WTC11 (cell line): ENCODE data around the gene ABTB2. TPM values are rescaled to one million over a fixed set of nuclear protein-coding genes. Genes with fewer than 3 reads are reported as not detected.

Experiments used
- ATAC-seq: fragments of 200-7000 bp; cut with Tn5 transposase; 2 replicates; pipeline ENCODE4 v1.10.0; 2021; ENCODE audit warnings: mild to moderate bottlenecking, moderate library complexity
- CTCF ChIA-PET: fragments of 300-600 bp; sonication (Branson Sonifier 250); formaldehyde crosslinking; loops from one replicate; lab custom pipeline; 2021; ENCODE audit warnings: antibody characterized with exemption; lab: Charles Lee
- POLR2A ChIA-PET: fragments of 350-600 bp; sonication (Branson Sonifier 250); formaldehyde crosslinking; loops from one replicate; lab custom pipeline; 2021; ENCODE audit warnings: antibody characterized with exemption; lab: Charles Lee
- DNase-seq: peaks from one replicate; pipeline ENCODE4 v3.0.0; 2021; ENCODE audit warnings: low spot score
- H3K27ac Mint-ChIP-seq: 2 replicates; pipeline ENCODE4 v1.8.0; 2021; ENCODE audit warnings: mixed read lengths
- H3K27me3 Mint-ChIP-seq: 2 replicates; pipeline ENCODE4 v1.8.0; 2021; ENCODE audit warnings: low read depth, mild to moderate bottlenecking, moderate library complexity, mixed read lengths
- H3K36me3 Mint-ChIP-seq: 2 replicates; pipeline ENCODE4 v1.8.0; 2021; ENCODE audit warnings: mixed read lengths
- H3K4me1 Mint-ChIP-seq: 2 replicates; pipeline ENCODE4 v1.8.0; 2022; ENCODE audit warnings: mixed read lengths
- H3K4me3 Mint-ChIP-seq: 2 replicates; pipeline ENCODE4 v1.8.0; 2021; ENCODE audit warnings: mild to moderate bottlenecking, moderate library complexity, mixed read lengths
- H3K9me3 Mint-ChIP-seq: 2 replicates; pipeline ENCODE4 v1.8.0; 2021; ENCODE audit warnings: mixed read lengths
- CBFB ChIP-seq: sonication (generic); formaldehyde crosslinking; IDR thresholded peaks from 2 replicates; pipeline ENCODE4 v1.8.1; 2022; ENCODE audit warnings: mild to moderate bottlenecking, low read depth, missing genetic modification reagents
- ETV6 ChIP-seq: sonication (generic); formaldehyde crosslinking; IDR thresholded peaks from 2 replicates; pipeline ENCODE4 v1.8.1; 2022; ENCODE audit warnings: mild to moderate bottlenecking, missing genetic modification reagents
- FOXJ3 ChIP-seq: sonication (generic); formaldehyde crosslinking; IDR thresholded peaks from 2 replicates; pipeline ENCODE4 v1.9.0; 2021; ENCODE audit warnings: missing genetic modification reagents, mild to moderate bottlenecking, borderline replicate concordance
- IRF2 ChIP-seq: sonication (generic); formaldehyde crosslinking; IDR thresholded peaks from 2 replicates; pipeline ENCODE4 v1.8.0; 2022; ENCODE audit warnings: low read depth, missing genetic modification reagents, borderline replicate concordance
- JAZF1 ChIP-seq: fragments of 250-450 bp; sonication (Bioruptor Pico); IDR thresholded peaks from 2 replicates; pipeline ENCODE4 v1.9.0; 2021; ENCODE audit warnings: moderate library complexity, mild to moderate bottlenecking, inconsistent platforms
- NFYB ChIP-seq: sonication (generic); formaldehyde crosslinking; conservative IDR thresholded peaks from 2 replicates; pipeline ENCODE4 v1.8.0; 2022; ENCODE audit warnings: low read depth, missing genetic modification reagents
- NR1H2 ChIP-seq: sonication (generic); formaldehyde crosslinking; IDR thresholded peaks from 2 replicates; pipeline ENCODE4 v1.9.0; 2021; ENCODE audit warnings: mild to moderate bottlenecking, moderate library complexity, missing genetic modification reagents
- NR3C1 ChIP-seq: sonication (generic); formaldehyde crosslinking; conservative IDR thresholded peaks from 2 replicates; pipeline ENCODE4 v1.8.1; 2023; ENCODE audit warnings: low read depth, mild to moderate bottlenecking, missing genetic modification reagents
- PREB ChIP-seq: sonication (generic); formaldehyde crosslinking; IDR thresholded peaks from 2 replicates; pipeline ENCODE4 v1.8.1; 2022; ENCODE audit warnings: mild to moderate bottlenecking, missing genetic modification reagents, moderate library complexity, borderline replicate concordance
- TEAD1 ChIP-seq: sonication (generic); formaldehyde crosslinking; IDR thresholded peaks from 2 replicates; pipeline ENCODE4 v1.8.0; 2022; ENCODE audit warnings: mild to moderate bottlenecking, missing genetic modification reagents
- ZNF396 ChIP-seq: fragments of 250-450 bp; sonication (Bioruptor Pico); IDR thresholded peaks from 2 replicates; pipeline ENCODE4 v1.8.0; 2021; ENCODE audit warnings: mild to moderate bottlenecking, moderate library complexity, borderline replicate concordance
- ZNF423 ChIP-seq: fragments of 250-450 bp; sonication (Bioruptor Pico); IDR thresholded peaks from 2 replicates; pipeline ENCODE4 v2.1.2; 2022; ENCODE audit warnings: mild to moderate bottlenecking, moderate library complexity
- total RNA-seq: library from RNA; stranded (reverse); gene quantifications from 3 replicates; pipeline ENCODE4 v1.2.3, GENCODE V29; 2021
- TF ChIP-seq, protein P1 (sequence below): fragments of 200-600 bp; IDR thresholded peaks from 2 replicates; pipeline ENCODE4 v1.8.0; 2022; ENCODE audit warnings: antibody characterized with exemption
- TF ChIP-seq, protein P2 (sequence below): sonication (generic); formaldehyde crosslinking; IDR thresholded peaks from 2 replicates; pipeline ENCODE4 v1.8.1; 2022; ENCODE audit warnings: low read depth, missing genetic modification reagents, borderline replicate concordance
- TF ChIP-seq, protein P3 (sequence below): sonication (generic); formaldehyde crosslinking; IDR thresholded peaks from 2 replicates; pipeline ENCODE4 v1.8.0; 2022; ENCODE audit warnings: missing genetic modification reagents
- TF ChIP-seq, protein P4 (sequence below): fragments of 250-450 bp; sonication (Bioruptor Pico); IDR thresholded peaks from 2 replicates; pipeline ENCODE4 v1.9.0; 2021; ENCODE audit warnings: mild to moderate bottlenecking
- TF ChIP-seq, protein P5 (sequence below): sonication (generic); formaldehyde crosslinking; conservative IDR thresholded peaks from 2 replicates; pipeline ENCODE4 v1.8.1; 2022; ENCODE audit warnings: mild to moderate bottlenecking, missing genetic modification reagents
- TF ChIP-seq, protein P6 (sequence below): sonication (generic); formaldehyde crosslinking; conservative IDR thresholded peaks from 2 replicates; pipeline ENCODE4 v1.8.1; 2023; ENCODE audit warnings: mild to moderate bottlenecking, low read depth, missing genetic modification reagents, moderate library complexity

ABTB2 gene
- total RNA-seq, 1 experiment from 2014 or later: 12.8 TPM

DNA sequence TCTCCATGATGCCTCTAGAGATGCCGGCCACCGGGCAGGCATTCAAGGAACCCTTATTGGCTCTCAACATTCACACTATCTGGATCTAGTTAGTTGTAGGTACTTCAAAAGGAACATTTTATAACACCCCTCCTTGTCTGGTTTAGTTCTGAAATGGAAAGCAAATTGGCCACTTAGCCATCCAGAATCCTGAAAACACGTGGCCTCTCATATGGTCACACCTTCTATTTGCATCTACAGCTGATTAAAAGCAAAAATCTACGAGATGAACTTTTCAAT is 29.2 kb downstream of the ABTB2 start:
- ATAC-seq (no peak), DNase-seq (no peak)
- Mint-ChIP-seq H3K9me3 (no peaks in the 10 kb centered on the region), H3K27me3 (no peaks in the 10 kb centered on the region), H3K27ac (no peak overlapping the region), H3K4me1 (peaks cover 28% of the 10 kb centered on the region), H3K4me3 (no peak overlapping the region), H3K36me3 (no peaks in the 10 kb centered on the region)
- TF ChIP-seq TEAD1: no peak
- ChIA-PET CTCF (interaction anchor here (1.3 kb wide), 1 partner anchor 28 kb away, joined by 4 read pairs; no protein-coding TSS in a partner anchor), POLR2A (interaction anchor here (1.1 kb wide), 1 partner anchor 28 kb away, joined by 3 read pairs; no protein-coding TSS in a partner anchor)

DNA sequence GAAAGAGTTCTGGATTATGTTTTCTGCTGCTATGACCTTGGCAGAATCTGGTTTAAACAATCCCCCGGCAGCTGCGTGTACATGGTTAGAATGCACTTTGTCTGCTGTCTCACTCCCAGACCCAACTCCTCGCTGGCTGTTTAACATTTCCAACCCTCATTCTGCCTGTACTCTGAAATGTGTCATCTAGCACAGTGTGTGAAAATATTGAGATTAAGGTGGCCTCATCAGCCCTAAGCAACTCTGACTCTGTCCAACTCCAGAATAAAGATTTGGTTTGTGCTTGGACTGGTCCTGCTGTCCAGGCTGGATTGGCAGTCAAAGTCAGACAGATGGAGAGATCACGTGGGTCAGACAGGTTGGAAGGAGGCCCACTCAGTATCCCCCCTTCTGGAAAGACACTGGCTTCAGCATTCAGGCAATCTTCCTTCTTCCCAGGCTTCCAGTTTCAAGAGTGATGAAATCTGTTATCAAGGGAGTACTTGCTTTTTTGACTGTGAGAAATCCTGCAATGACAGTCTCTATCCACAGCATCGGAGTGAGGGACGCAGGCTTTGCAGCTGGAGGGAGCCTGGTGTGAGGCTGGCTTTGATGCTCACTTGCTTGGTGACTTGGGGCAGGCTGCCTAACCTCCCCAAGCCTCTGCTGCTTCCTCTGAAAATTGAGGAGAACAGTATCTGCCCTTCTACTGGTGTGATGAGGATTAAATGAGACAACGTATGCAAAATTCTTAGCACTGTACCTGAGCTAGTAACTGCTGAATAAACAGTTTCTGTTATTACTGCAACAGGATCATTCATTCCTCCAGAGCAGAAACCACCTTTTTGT is 29.8 kb downstream of the ABTB2 start:
- CTCF ChIA-PET: interaction anchor here (1.3 kb wide), 1 partner anchor 28 kb away, joined by 4 read pairs; no protein-coding TSS in a partner anchor
- POLR2A ChIA-PET: interaction anchor here (1.1 kb wide), 1 partner anchor 27 kb away, joined by 3 read pairs; no protein-coding TSS in a partner anchor
- Mint-ChIP-seq H3K9me3 (no peaks in the 10 kb centered on the region), H3K27me3 (no peaks in the 10 kb centered on the region), H3K4me1 (peaks cover 25% of the 10 kb centered on the region), H3K36me3 (no peaks in the 10 kb centered on the region), H3K27ac (no peak overlapping the region), H3K4me3 (no peak overlapping the region)
- ATAC-seq (no peak), DNase-seq (no peak)
- no peak for TF ChIP-seq CBFB
- TF ChIP-seq, protein P1, sequence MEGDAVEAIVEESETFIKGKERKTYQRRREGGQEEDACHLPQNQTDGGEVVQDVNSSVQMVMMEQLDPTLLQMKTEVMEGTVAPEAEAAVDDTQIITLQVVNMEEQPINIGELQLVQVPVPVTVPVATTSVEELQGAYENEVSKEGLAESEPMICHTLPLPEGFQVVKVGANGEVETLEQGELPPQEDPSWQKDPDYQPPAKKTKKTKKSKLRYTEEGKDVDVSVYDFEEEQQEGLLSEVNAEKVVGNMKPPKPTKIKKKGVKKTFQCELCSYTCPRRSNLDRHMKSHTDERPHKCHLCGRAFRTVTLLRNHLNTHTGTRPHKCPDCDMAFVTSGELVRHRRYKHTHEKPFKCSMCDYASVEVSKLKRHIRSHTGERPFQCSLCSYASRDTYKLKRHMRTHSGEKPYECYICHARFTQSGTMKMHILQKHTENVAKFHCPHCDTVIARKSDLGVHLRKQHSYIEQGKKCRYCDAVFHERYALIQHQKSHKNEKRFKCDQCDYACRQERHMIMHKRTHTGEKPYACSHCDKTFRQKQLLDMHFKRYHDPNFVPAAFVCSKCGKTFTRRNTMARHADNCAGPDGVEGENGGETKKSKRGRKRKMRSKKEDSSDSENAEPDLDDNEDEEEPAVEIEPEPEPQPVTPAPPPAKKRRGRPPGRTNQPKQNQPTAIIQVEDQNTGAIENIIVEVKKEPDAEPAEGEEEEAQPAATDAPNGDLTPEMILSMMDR: no peak
- TF ChIP-seq, protein P2, sequence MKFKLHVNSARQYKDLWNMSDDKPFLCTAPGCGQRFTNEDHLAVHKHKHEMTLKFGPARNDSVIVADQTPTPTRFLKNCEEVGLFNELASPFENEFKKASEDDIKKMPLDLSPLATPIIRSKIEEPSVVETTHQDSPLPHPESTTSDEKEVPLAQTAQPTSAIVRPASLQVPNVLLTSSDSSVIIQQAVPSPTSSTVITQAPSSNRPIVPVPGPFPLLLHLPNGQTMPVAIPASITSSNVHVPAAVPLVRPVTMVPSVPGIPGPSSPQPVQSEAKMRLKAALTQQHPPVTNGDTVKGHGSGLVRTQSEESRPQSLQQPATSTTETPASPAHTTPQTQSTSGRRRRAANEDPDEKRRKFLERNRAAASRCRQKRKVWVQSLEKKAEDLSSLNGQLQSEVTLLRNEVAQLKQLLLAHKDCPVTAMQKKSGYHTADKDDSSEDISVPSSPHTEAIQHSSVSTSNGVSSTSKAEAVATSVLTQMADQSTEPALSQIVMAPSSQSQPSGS: no peak
- TF ChIP-seq, protein P3, sequence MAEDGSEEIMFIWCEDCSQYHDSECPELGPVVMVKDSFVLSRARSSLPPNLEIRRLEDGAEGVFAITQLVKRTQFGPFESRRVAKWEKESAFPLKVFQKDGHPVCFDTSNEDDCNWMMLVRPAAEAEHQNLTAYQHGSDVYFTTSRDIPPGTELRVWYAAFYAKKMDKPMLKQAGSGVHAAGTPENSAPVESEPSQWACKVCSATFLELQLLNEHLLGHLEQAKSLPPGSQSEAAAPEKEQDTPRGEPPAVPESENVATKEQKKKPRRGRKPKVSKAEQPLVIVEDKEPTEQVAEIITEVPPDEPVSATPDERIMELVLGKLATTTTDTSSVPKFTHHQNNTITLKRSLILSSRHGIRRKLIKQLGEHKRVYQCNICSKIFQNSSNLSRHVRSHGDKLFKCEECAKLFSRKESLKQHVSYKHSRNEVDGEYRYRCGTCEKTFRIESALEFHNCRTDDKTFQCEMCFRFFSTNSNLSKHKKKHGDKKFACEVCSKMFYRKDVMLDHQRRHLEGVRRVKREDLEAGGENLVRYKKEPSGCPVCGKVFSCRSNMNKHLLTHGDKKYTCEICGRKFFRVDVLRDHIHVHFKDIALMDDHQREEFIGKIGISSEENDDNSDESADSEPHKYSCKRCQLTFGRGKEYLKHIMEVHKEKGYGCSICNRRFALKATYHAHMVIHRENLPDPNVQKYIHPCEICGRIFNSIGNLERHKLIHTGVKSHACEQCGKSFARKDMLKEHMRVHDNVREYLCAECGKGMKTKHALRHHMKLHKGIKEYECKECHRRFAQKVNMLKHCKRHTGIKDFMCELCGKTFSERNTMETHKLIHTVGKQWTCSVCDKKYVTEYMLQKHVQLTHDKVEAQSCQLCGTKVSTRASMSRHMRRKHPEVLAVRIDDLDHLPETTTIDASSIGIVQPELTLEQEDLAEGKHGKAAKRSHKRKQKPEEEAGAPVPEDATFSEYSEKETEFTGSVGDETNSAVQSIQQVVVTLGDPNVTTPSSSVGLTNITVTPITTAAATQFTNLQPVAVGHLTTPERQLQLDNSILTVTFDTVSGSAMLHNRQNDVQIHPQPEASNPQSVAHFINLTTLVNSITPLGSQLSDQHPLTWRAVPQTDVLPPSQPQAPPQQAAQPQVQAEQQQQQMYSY (CRISPR knock-in tag): no peak
- no peak for TF ChIP-seq FOXJ3 (CRISPR knock-in tag)
- TF ChIP-seq, protein P4, sequence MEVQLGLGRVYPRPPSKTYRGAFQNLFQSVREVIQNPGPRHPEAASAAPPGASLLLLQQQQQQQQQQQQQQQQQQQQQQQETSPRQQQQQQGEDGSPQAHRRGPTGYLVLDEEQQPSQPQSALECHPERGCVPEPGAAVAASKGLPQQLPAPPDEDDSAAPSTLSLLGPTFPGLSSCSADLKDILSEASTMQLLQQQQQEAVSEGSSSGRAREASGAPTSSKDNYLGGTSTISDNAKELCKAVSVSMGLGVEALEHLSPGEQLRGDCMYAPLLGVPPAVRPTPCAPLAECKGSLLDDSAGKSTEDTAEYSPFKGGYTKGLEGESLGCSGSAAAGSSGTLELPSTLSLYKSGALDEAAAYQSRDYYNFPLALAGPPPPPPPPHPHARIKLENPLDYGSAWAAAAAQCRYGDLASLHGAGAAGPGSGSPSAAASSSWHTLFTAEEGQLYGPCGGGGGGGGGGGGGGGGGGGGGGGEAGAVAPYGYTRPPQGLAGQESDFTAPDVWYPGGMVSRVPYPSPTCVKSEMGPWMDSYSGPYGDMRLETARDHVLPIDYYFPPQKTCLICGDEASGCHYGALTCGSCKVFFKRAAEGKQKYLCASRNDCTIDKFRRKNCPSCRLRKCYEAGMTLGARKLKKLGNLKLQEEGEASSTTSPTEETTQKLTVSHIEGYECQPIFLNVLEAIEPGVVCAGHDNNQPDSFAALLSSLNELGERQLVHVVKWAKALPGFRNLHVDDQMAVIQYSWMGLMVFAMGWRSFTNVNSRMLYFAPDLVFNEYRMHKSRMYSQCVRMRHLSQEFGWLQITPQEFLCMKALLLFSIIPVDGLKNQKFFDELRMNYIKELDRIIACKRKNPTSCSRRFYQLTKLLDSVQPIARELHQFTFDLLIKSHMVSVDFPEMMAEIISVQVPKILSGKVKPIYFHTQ (CRISPR knock-in tag): no peak
- no peak for TF ChIP-seq NR1H2 (CRISPR knock-in tag)
- no peak for TF ChIP-seq ZNF396 (CRISPR knock-in tag)
- TF ChIP-seq ETV6 (CRISPR knock-in tag): no peak
- no peak for TF ChIP-seq JAZF1
- TF ChIP-seq NR3C1: no peak
- TF ChIP-seq NFYB (CRISPR knock-in tag): no peak
- TF ChIP-seq, protein P5, sequence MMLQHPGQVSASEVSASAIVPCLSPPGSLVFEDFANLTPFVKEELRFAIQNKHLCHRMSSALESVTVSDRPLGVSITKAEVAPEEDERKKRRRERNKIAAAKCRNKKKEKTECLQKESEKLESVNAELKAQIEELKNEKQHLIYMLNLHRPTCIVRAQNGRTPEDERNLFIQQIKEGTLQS: no peak
- TF ChIP-seq IRF2 (CRISPR knock-in tag): no peak
- no peak for TF ChIP-seq PREB (CRISPR knock-in tag)
- TF ChIP-seq ZNF423 (CRISPR knock-in tag): no peak
- TF ChIP-seq, protein P6, sequence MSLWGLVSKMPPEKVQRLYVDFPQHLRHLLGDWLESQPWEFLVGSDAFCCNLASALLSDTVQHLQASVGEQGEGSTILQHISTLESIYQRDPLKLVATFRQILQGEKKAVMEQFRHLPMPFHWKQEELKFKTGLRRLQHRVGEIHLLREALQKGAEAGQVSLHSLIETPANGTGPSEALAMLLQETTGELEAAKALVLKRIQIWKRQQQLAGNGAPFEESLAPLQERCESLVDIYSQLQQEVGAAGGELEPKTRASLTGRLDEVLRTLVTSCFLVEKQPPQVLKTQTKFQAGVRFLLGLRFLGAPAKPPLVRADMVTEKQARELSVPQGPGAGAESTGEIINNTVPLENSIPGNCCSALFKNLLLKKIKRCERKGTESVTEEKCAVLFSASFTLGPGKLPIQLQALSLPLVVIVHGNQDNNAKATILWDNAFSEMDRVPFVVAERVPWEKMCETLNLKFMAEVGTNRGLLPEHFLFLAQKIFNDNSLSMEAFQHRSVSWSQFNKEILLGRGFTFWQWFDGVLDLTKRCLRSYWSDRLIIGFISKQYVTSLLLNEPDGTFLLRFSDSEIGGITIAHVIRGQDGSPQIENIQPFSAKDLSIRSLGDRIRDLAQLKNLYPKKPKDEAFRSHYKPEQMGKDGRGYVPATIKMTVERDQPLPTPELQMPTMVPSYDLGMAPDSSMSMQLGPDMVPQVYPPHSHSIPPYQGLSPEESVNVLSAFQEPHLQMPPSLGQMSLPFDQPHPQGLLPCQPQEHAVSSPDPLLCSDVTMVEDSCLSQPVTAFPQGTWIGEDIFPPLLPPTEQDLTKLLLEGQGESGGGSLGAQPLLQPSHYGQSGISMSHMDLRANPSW (CRISPR knock-in tag): no peak
